ENCODE measurements around the gene ZNF865. TPM values are rescaled to one million over a fixed set of nuclear protein-coding genes. Genes with fewer than 3 reads are reported as not detected.
A peak's percentile ranks its signal among the peaks of the same experiment; 100 is the strongest.

Gene ZNF865
- total RNA-seq, 1 donor from 2014 or later, result 0.49 TPM

GRCh38 chr19:55600662-55601028 is 4.8 kb upstream of the ZNF865 start:
- no peak for TF ChIP-seq EZH2phosphoT487 (IDR thresholded peaks at IDR 0.05)
- TF ChIP-seq EZH2 (IDR thresholded peaks at IDR 0.05), result no peak
- H3K4me1 Mint-ChIP-seq, result peaks cover 35% of the 10 kb centered on the region
- peaks cover 27% of the 10 kb centered on the region for H3K36me3 Mint-ChIP-seq
- H3K4me3 Mint-ChIP-seq, result peak overlapping the region; percentile 86
- Histone ChIP-seq H3F3A (ENCODE audit: low read depth) (peaks cover 67% of the 10 kb centered on the region), H3K9me3 (ENCODE audit: low read depth) (no peaks in the 10 kb centered on the region), H3K27me3 (no peaks in the 10 kb centered on the region), H3K27ac (peak overlapping the region; percentile 98), H3K79me2 (ENCODE audit: low read depth) (peaks cover 16% of the 10 kb centered on the region), H2AFZ (replicated peaks) (no peak overlapping the region), H3K36me3 (peaks cover 6% of the 10 kb centered on the region), H3K4me2 (peak overlapping the region; percentile 89), H3K9ac (no peak overlapping the region), H4K20me1 (ENCODE audit: low read depth) (no peaks in the 10 kb centered on the region), H3K4me3 (peak overlapping the region; percentile 73), H3K4me1 (peaks cover 6% of the 10 kb centered on the region)
- peak overlapping the region; percentile 89 for H3K27ac Mint-ChIP-seq
- peaks cover 13% of the 10 kb centered on the region for H3K9me3 Mint-ChIP-seq
- DNase-seq (ENCODE audit: low spot score), result no peak
- H3K27me3 Mint-ChIP-seq (ENCODE audit: insufficient read depth, low read depth), result peaks cover 7% of the 10 kb centered on the region

GRCh38 chr19:55601084-55601483 is 4.4 kb upstream of the ZNF865 start:
- H3K9me3 ChIP-seq (ENCODE audit: low read depth), result no peaks in the 10 kb centered on the region
- Mint-ChIP-seq H3K27ac (peak overlapping the region; percentile 89), H3K4me1 (peaks cover 38% of the 10 kb centered on the region), H3K27me3 (ENCODE audit: insufficient read depth, low read depth) (peaks cover 7% of the 10 kb centered on the region), H3K4me3 (peak overlapping the region; percentile 86), H3K36me3 (peaks cover 23% of the 10 kb centered on the region), H3K9me3 (peaks cover 12% of the 10 kb centered on the region)
- no peaks in the 10 kb centered on the region for H4K20me1 ChIP-seq (ENCODE audit: low read depth)
- peaks cover 6% of the 10 kb centered on the region for H3K4me1 ChIP-seq
- H3K79me2 ChIP-seq (ENCODE audit: low read depth), result peaks cover 16% of the 10 kb centered on the region
- peaks cover 3% of the 10 kb centered on the region for H3K36me3 ChIP-seq
- H2AFZ ChIP-seq (replicated peaks), result no peak overlapping the region
- DNase-seq (ENCODE audit: low spot score), result no peak
- H3K4me2 ChIP-seq, result peak overlapping the region; percentile 89
- peak overlapping the region; percentile 98 for H3K27ac ChIP-seq
- H3K9ac ChIP-seq, result no peak overlapping the region
- TF ChIP-seq EZH2 (IDR thresholded peaks at IDR 0.05) (no peak), EZH2phosphoT487 (IDR thresholded peaks at IDR 0.05) (no peak), CTCF (IDR thresholded peaks at IDR 0.05) (no peak)
- peak overlapping the region; percentile 73 for H3K4me3 ChIP-seq
- peaks cover 67% of the 10 kb centered on the region for H3F3A ChIP-seq (ENCODE audit: low read depth)
- H3K27me3 ChIP-seq, result no peaks in the 10 kb centered on the region

- H4K20me1 ChIP-seq (ENCODE audit: low read depth), result peaks cover 11% of the 10 kb centered on the region
- Mint-ChIP-seq H3K4me3 (peak overlapping the region; percentile 86), H3K27me3 (ENCODE audit: insufficient read depth, low read depth) (peaks cover 7% of the 10 kb centered on the region), H3K27ac (peak overlapping the region; percentile 93), H3K36me3 (peaks cover 14% of the 10 kb centered on the region), H3K9me3 (peaks cover 12% of the 10 kb centered on the region), H3K4me1 (peaks cover 44% of the 10 kb centered on the region)
- no peak overlapping the region for H3K9ac ChIP-seq
- H3K4me1 ChIP-seq, result peaks cover 14% of the 10 kb centered on the region
- H2AFZ ChIP-seq (replicated peaks), result no peak overlapping the region
- no peaks in the 10 kb centered on the region for H3K27me3 ChIP-seq
- peaks cover 72% of the 10 kb centered on the region for H3F3A ChIP-seq (ENCODE audit: low read depth)
- H3K79me2 ChIP-seq (ENCODE audit: low read depth), result peaks cover 21% of the 10 kb centered on the region
- no peak overlapping the region for H3K27ac ChIP-seq
- no peak for DNase-seq (ENCODE audit: low spot score)
- no peak overlapping the region for H3K4me2 ChIP-seq
- H3K4me3 ChIP-seq, result no peak overlapping the region
- H3K9me3 ChIP-seq (ENCODE audit: low read depth), result no peaks in the 10 kb centered on the region
- TF ChIP-seq EZH2 (IDR thresholded peaks at IDR 0.05) (no peak), EZH2phosphoT487 (IDR thresholded peaks at IDR 0.05) (no peak), CTCF (IDR thresholded peaks at IDR 0.05) (no peak)
- H3K36me3 ChIP-seq, result no peaks in the 10 kb centered on the region
Measured at GRCh38 chr19:55602104-55603001, 3.1 kb upstream of the ZNF865 start.

- H3K36me3 Mint-ChIP-seq, result peaks cover 14% of the 10 kb centered on the region
- no peak for DNase-seq (ENCODE audit: low spot score)
- H3K4me1 Mint-ChIP-seq, result peaks cover 46% of the 10 kb centered on the region
- Histone ChIP-seq H3F3A (ENCODE audit: low read depth) (peaks cover 65% of the 10 kb centered on the region), H3K4me2 (no peak overlapping the region), H3K4me1 (peaks cover 12% of the 10 kb centered on the region), H4K20me1 (ENCODE audit: low read depth) (peaks cover 18% of the 10 kb centered on the region), H3K9ac (no peak overlapping the region), H3K36me3 (no peaks in the 10 kb centered on the region), H2AFZ (replicated peaks) (no peak overlapping the region), H3K27ac (no peak overlapping the region), H3K79me2 (ENCODE audit: low read depth) (peaks cover 20% of the 10 kb centered on the region), H3K9me3 (ENCODE audit: low read depth) (no peaks in the 10 kb centered on the region), H3K4me3 (no peak overlapping the region), H3K27me3 (no peaks in the 10 kb centered on the region)
- H3K9me3 Mint-ChIP-seq, result peaks cover 12% of the 10 kb centered on the region
- H3K4me3 Mint-ChIP-seq, result peak overlapping the region; percentile 49
- H3K27me3 Mint-ChIP-seq (ENCODE audit: insufficient read depth, low read depth), result peaks cover 7% of the 10 kb centered on the region
- H3K27ac Mint-ChIP-seq, result peak overlapping the region; percentile 76
- TF ChIP-seq CTCF (IDR thresholded peaks at IDR 0.05) (no peak), EZH2 (IDR thresholded peaks at IDR 0.05) (no peak), EZH2phosphoT487 (IDR thresholded peaks at IDR 0.05) (no peak)
Measured at GRCh38 chr19:55603115-55603514, 2.3 kb upstream of the ZNF865 start.

Data from neural progenitor cell (in vitro differentiated cells).